Parietal lobe (tissue), 2 donors: Measurements from ENCODE around the gene C16orf96. TPM values are rescaled to one million over a fixed set of nuclear protein-coding genes. Genes with fewer than 3 reads are reported as not detected.

Source experiments
- small RNA-seq: library from RNA; depleted of rRNA; stranded (forward); fragments of <200 nt; gene quantifications from one replicate; pipeline ENCODE3, GENCODE V24; 2014; ENCODE audit warnings: low replicate concordance
- total RNA-seq: library from RNA; depleted of rRNA; stranded (reverse); fragments of >200 nt; gene quantifications from one replicate; pipeline ENCODE4 v1.2.3, GENCODE V29; 2014

Gene C16orf96
- total RNA-seq: 0.63 TPM

DNA sequence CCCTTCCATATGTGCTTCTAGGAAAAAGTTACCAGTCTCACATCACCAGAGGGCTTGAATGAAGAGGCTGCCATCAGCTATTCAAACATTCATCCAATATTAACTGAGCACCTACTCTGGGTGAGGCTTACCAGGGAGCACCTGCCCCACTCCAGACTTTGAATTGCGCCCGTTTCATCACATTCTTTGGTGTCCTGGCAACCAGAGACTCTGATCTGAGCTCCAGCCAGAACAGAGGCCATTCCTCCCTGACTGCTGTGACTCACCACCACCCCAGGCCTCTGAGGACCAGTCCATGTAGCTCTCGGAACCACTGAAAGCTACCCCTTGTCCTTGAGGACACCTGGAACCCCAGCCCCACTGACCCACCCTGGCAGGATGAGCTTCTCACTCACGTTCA, at the start of gene C16orf96:
Gene C16orf96 (plus strand): TSS at position 229 of the 400 bp plus-strand sequence. CDS start 150 bp downstream, at position 379.

DNA sequence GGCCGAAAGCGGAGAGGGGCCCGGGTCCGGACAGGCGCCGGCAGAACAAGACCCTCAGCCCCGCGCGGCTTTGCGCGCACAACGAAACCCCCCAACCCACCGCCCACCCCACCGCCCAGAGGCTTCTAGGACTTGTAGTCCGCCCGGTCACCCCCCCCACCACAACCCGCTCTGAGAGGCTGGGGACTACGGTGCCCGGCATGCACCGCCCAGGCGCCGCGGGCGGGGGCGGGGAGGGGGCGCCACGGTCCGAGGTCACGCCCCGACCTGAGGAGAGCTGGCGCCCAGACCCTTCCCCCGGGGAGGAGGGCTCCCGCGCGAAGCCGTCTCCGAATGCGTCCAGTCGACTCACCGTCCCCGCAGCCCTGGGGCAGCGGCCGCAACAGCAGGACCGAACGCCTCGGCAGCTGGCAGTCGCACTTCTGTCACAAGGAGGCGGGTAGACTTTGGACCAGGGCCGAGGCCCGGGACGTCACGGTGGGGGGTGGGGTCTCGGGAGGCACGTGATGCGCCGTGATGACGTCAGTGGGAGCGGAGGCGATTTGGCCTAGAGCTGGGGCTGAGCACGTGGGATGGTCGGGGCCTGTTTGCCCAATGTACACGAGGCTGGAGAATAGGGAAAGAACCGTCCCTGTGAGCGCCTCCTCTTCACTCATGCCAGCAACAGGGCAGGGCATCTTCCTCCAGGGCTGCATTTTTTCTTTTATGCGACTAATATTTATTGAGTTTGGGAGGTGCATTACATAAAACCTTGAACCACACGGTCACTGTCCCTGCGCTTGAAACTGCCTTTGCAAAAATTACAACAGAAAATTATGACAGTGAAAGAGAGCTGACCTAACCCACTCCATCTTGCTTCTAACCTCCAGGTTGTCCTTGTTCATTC, 17.5 kb upstream of the C16orf96 start, which contains the start of gene CDIP1:
Gene CDIP1 (minus strand): TSS at position 424 of the 886 bp plus-strand sequence. CDS start 24,643 bp downstream, outside the sequence.

DNA sequence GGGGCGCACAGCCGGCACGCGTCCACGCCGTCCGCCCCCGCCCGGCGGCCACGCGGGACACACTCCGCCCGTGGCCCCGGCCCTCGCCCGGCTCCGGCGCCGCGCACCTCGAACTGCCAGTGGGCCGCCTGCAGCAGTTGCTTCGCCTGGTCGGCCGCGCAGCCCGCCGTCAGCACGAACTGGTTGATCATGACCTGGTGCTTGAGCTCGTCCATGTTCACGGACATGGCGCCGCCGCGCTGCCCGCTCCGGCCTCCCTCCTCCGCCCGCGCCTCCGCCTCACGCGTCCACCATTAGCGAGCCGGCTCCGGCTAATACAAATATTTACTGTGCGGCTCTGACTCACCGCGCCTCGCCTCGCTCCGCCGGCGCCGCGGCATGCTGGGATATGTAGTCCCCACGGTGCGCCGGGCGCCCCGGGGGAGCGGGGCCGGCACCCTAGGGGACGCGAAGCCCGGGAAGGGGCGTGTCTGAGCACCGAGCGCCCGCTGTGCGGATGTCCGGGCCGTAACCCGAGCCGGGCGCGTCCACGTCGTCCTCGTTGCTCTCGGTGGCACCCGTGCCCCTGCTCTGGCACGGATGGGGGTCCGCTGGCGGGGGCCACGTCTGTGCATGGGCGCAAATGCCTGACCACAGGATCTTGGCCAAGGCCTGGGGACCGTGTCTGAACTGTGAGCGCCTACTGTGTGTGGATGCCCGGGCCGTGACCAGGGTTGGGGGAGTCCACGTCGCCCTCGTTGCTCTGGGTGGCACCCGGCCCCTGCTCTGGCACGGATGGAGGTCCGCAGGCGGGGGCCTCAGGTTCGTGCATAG, 58.6 kb downstream of the C16orf96 start, which contains the start of gene UBALD1:
Gene UBALD1 (minus strand): TSS at position 318 of the 813 bp plus-strand sequence. CDS start 91 bp downstream, at position 227.

DNA sequence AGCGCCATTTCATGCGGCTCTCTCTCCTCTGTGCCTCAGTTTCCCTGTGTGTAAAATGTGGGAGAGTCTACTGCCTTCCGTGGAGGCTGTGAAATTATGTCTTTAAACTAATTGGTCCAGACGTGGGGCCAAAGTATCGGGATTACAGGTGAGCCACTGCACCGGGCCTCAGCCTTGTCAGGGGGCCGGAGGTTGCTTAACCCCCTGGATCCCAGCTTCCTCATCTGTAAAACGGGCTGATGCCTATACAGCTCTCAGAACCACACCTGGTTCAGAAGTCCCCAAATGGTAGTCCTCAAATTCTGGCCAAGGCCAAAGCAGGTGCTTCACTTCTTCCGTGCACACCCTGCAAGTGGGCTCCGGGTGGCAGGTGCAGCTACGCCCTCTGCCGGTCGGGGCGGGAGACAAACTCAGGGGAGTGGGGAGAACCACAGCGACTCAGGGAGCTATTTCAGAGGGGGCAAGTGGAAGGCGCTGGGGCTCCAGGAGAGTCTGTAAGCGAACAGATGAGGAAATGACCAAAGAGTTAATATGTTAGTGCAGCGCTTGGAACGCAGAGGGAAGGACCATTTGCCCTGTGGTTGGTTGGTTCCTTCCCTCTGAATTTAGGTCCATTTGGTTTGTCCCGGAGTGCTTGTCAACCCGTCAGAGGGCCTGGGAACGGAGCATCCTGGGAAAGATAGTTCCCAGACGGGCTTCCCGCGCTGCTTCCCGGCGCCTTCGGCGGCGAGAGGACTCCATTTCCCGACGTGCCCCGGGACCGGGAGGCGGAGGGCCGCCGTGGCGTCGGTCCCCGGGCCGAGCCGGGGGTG, 68.1 kb downstream of the C16orf96 start, which contains the start of gene MGRN1:
Gene MGRN1 (plus strand): TSS at position 812 of the 812 bp plus-strand sequence. CDS start 135 bp downstream, outside the sequence.

Small RNA genes within 50 kb of the gene (small RNA-seq; reads per million reads assigned to genes)
- gene RN7SL850P: not detected

Other genes with a start within 250 kb of the C16orf96 start
- 4.7 TPM for gene GLIS2, start 240.3 kb upstream of the C16orf96 start, total RNA-seq
- 21.0 TPM for gene PAM16, start 205.0 kb upstream of the C16orf96 start, total RNA-seq
- gene VASN, start 184.5 kb upstream of the C16orf96 start, total RNA-seq: 1.9 TPM
- 54.8 TPM for gene CORO7, start 139.7 kb upstream of the C16orf96 start, total RNA-seq
- 33.2 TPM for gene DNAJA3, start 130.5 kb upstream of the C16orf96 start, total RNA-seq
- gene NMRAL1, start 81.7 kb upstream of the C16orf96 start, total RNA-seq: 57.9 TPM
- 42.9 TPM for gene HMOX2, start 79.9 kb upstream of the C16orf96 start, total RNA-seq
- gene CDIP1, start 17.6 kb upstream of the C16orf96 start, total RNA-seq: 18.2 TPM
- 8.5 TPM for gene UBALD1, start 58.5 kb downstream of the C16orf96 start, total RNA-seq
- 65.1 TPM for gene MGRN1, start 68.5 kb downstream of the C16orf96 start, total RNA-seq
- 32.6 TPM for gene NUDT16L1, start 137.2 kb downstream of the C16orf96 start, total RNA-seq
- gene ANKS3, start 177.9 kb downstream of the C16orf96 start, total RNA-seq: 61.3 TPM
- gene DNAAF8, start 178.2 kb downstream of the C16orf96 start, total RNA-seq: 0.31 TPM
- gene ZNF500, start 210.8 kb downstream of the C16orf96 start, total RNA-seq: 16.9 TPM
- gene SEPTIN12, start 232.0 kb downstream of the C16orf96 start, total RNA-seq: not detected
- gene SMIM22, start 239.0 kb downstream of the C16orf96 start, total RNA-seq: not detected
- gene ROGDI, start 246.3 kb downstream of the C16orf96 start, total RNA-seq: 41.6 TPM